Left kidney (tissue), 1 donor: ENCODE results near the gene DLL4. TPM values are rescaled to one million over a fixed set of nuclear protein-coding genes. Genes with fewer than 3 reads are reported as not detected.

ENCODE experiments used
- polyA plus RNA-seq: library from polyadenylated mRNA; unstranded; fragments of 120-200 nt; gene quantifications from one replicate; pipeline ENCODE4 v1.2.1, GENCODE V29; 2013; ENCODE audit not compliant: insufficient read length

The DLL4 gene
- polyA plus RNA-seq, 1 donor: 5.1 TPM

Other genes with a start within 250 kb of the DLL4 start
- 16.9 TPM for gene RAD51, start 234.2 kb upstream of the DLL4 start, polyA plus RNA-seq
- gene RMDN3, start 174.1 kb upstream of the DLL4 start, polyA plus RNA-seq: 43.1 TPM
- gene GCHFR, start 165.3 kb upstream of the DLL4 start, polyA plus RNA-seq: 33.2 TPM
- gene C15orf62, start 159.4 kb upstream of the DLL4 start, polyA plus RNA-seq: 3.3 TPM
- 25.5 TPM for gene ZFYVE19, start 122.3 kb upstream of the DLL4 start, polyA plus RNA-seq
- gene DNAJC17, start 121.9 kb upstream of the DLL4 start, polyA plus RNA-seq: 41.1 TPM
- gene PPP1R14D, start 100.6 kb upstream of the DLL4 start, polyA plus RNA-seq: 0.62 TPM
- 66.7 TPM for gene SPINT1, start 85.3 kb upstream of the DLL4 start, polyA plus RNA-seq
- 1.7 TPM for gene RHOV, start 55.1 kb upstream of the DLL4 start, polyA plus RNA-seq
- gene VPS18, start 34.9 kb upstream of the DLL4 start, polyA plus RNA-seq: 16.5 TPM
- gene CHAC1, start 24.1 kb downstream of the DLL4 start, polyA plus RNA-seq: 2.4 TPM
- gene INO80, start 186.9 kb downstream of the DLL4 start, polyA plus RNA-seq: 27.6 TPM